ENCODE results near the gene BACH2.

BACH2 gene

DNA sequence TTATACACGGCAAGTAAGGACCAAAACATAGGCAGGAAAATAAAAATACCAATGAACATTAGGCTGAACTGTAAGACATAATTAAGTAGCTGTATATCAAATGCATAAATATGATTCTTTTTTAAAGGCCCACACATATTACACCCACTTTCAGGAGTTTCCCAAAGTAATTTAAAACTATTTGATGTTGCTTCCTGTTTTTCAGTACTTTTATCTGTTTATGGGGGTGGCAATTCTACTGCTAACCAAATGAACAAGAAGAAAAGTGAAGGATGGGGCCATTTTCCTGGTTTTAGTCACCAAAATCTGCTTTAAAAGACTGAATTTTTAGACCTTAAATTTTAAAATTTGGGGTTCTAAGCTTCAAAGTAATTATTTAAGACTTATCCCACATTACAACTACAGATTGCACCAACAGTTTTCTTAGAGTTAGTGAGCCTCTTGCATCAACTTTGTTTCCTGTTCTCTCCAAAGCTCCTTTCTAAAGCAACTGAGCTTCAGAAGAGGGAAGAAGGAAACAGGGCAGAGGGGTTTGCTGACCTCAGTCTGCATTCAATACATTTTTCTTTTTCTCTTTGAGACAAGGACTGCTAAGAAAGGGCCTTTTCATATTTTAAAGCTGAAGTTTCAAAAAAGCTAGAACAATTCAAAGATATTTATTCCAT is 191.0 kb downstream of the BACH2 start:
- WGBS, 2 experiments (ENCODE audit: insufficient coverage in 2 of 2): no CpG with 5 or more reads among the region's 1 CpG
- Histone ChIP-seq H3K4me1 (ENCODE audit: control insufficient read depth, insufficient read depth, low read length, poor library complexity, severe bottlenecking) (no peaks in the 10 kb centered on the region), H3K27ac (ENCODE audit: low read depth, low read length, severe bottlenecking) (no peak overlapping the region), H3K9me3 (ENCODE audit: control insufficient read depth, low read length) (no peaks in the 10 kb centered on the region), H3K4me3 (ENCODE audit: extremely low read depth, insufficient read depth, low read length, poor library complexity, severe bottlenecking) (no peak overlapping the region), H3K36me3 (ENCODE audit: control insufficient read depth, insufficient read depth, low read length) (no peaks in the 10 kb centered on the region)

DNA sequence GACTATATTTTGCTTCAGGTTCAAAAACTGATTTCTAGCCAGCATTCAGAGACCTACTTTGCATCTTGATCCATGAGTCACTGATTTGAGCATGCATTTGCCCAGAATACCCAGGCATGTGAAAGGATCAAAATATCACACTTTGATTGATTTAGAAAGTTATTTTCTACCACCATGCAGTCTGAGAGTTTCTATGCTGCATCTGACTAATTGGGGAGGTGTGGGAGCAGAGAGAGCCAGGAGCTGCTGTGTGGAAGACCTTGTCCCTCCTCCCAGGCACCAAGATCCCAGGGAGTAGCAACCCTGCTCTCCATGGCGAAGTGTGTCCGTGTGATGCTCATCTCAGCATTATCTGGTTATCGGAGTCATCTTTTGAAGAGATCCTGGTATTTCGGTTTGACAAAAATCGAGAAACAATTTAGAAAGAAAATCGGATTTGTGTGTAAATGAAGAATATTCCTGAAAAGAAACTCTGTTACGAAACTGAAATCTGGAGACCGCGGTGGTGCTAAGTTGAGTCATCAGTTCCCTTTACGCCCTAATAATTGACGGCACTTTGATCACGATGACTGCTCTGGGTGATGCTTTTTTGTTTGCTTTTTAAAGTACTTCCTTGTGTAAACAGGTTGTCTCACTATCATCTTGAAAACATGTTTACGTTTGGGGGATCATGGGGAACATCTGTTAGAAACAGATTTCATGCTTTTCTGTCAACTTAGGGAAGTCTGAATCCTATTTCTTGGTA is 193.4 kb downstream of the BACH2 start:
- Histone ChIP-seq H3K36me3 (ENCODE audit: control insufficient read depth, insufficient read depth, low read length) (no peaks in the 10 kb centered on the region), H3K9me3 (ENCODE audit: control insufficient read depth, low read length) (no peaks in the 10 kb centered on the region), H3K27ac (ENCODE audit: low read depth, low read length, severe bottlenecking) (peak overlapping the region; percentile 1), H3K4me3 (ENCODE audit: extremely low read depth, insufficient read depth, low read length, poor library complexity, severe bottlenecking) (no peak overlapping the region), H3K4me1 (ENCODE audit: control insufficient read depth, insufficient read depth, low read length, poor library complexity, severe bottlenecking) (peaks cover 3% of the 10 kb centered on the region)
- WGBS, 2 experiments (ENCODE audit: insufficient coverage in 2 of 2): 83 to 89% methylated on average over 11 to 12 of the region's 13 CpGs

DNA sequence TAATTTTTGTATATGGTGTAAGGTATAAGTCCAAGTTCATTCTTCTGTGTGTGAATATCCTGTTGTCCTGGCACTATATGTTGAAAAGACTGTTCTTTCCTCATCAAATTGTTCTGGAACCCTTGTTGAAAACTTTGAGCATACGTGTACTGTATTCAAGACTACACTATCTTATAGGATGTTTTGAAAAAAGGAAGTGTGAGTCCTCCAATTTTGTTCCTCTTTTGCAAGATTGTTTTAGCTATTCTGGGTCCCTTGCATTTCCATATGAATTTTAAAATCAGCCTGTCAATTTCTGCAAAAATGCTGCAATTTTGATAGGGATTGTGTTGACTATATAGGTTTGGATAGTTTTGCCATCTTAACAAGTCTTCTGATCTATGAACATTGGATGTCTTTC is 195.2 kb downstream of the BACH2 start:
- H3K36me3 ChIP-seq (ENCODE audit: control insufficient read depth, insufficient read depth, low read length): no peaks in the 10 kb centered on the region
- WGBS, 2 experiments (ENCODE audit: insufficient coverage in 2 of 2): no CpG with 5 or more reads among the region's 1 CpG
- H3K27ac ChIP-seq (ENCODE audit: low read depth, low read length, severe bottlenecking): no peak overlapping the region
- H3K4me3 ChIP-seq (ENCODE audit: extremely low read depth, insufficient read depth, low read length, poor library complexity, severe bottlenecking): no peak overlapping the region
- H3K4me1 ChIP-seq (ENCODE audit: control insufficient read depth, insufficient read depth, low read length, poor library complexity, severe bottlenecking): peaks cover 7% of the 10 kb centered on the region
- H3K9me3 ChIP-seq (ENCODE audit: control insufficient read depth, low read length): no peaks in the 10 kb centered on the region

DNA sequence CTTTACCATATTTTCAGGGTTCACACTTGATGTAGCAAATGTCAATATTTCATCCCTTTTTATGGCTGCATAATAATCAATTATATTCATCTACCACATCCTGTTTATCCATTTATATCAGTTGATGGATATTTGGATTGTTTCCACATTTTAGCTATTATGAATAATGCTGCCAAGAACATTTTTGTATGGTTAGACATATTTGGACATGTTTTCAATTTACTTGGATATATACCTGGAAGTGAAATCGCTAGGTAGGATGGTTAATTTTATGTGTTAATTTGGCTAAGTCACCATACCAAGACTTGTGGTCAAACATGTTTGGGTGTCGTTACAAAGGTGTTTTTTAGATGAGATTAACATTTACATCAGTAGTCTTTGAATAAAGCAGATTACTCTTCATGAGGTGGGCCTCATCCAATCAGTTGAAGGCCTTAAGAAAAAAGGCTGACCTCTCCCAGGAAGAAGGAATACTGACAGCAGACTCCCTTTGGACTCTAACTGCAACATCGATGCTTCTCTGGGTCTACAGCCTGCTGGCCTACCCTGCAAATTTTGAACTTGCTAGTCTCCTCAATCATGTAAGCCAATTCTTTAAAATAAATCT is 196.5 kb downstream of the BACH2 start:
- H3K36me3 ChIP-seq (ENCODE audit: control insufficient read depth, insufficient read depth, low read length): no peaks in the 10 kb centered on the region
- no peak overlapping the region for H3K4me3 ChIP-seq (ENCODE audit: extremely low read depth, insufficient read depth, low read length, poor library complexity, severe bottlenecking)
- 92 to 100% methylated on average over 2 of the region's 3 CpGs for WGBS, 2 experiments (ENCODE audit: insufficient coverage in 2 of 2)
- no peak overlapping the region for H3K27ac ChIP-seq (ENCODE audit: low read depth, low read length, severe bottlenecking)
- H3K4me1 ChIP-seq (ENCODE audit: control insufficient read depth, insufficient read depth, low read length, poor library complexity, severe bottlenecking): peaks cover 7% of the 10 kb centered on the region
- H3K9me3 ChIP-seq (ENCODE audit: control insufficient read depth, low read length): no peaks in the 10 kb centered on the region

DNA sequence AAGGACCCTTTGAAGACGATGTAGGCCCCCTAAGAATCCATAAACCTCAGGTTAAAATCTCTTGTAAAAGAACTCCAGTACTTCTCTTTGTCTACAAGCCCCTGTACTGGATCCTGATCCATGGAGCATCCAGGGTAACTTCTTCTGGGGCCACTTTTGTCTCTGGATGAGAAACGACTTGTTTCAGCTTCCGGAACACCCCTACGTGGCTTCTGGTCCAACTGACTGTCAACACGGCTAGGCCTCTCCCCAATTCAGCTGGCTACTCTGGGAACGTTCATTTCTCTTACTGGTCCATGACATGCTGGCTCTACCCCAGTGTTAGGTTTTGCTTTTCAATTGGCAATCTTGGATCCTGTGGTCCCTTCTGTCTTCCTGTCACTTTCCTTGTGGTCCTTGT is 198.0 kb downstream of the BACH2 start:
- no peaks in the 10 kb centered on the region for H3K9me3 ChIP-seq (ENCODE audit: control insufficient read depth, low read length)
- H3K27ac ChIP-seq (ENCODE audit: low read depth, low read length, severe bottlenecking): peak overlapping the region; percentile 41
- H3K4me1 ChIP-seq (ENCODE audit: control insufficient read depth, insufficient read depth, low read length, poor library complexity, severe bottlenecking): peaks cover 7% of the 10 kb centered on the region
- H3K4me3 ChIP-seq (ENCODE audit: extremely low read depth, insufficient read depth, low read length, poor library complexity, severe bottlenecking): no peak overlapping the region
- WGBS, 2 experiments (ENCODE audit: insufficient coverage in 2 of 2): 82 to 90% methylated on average over 6 of the region's 6 CpGs
- no peaks in the 10 kb centered on the region for H3K36me3 ChIP-seq (ENCODE audit: control insufficient read depth, insufficient read depth, low read length)

DNA sequence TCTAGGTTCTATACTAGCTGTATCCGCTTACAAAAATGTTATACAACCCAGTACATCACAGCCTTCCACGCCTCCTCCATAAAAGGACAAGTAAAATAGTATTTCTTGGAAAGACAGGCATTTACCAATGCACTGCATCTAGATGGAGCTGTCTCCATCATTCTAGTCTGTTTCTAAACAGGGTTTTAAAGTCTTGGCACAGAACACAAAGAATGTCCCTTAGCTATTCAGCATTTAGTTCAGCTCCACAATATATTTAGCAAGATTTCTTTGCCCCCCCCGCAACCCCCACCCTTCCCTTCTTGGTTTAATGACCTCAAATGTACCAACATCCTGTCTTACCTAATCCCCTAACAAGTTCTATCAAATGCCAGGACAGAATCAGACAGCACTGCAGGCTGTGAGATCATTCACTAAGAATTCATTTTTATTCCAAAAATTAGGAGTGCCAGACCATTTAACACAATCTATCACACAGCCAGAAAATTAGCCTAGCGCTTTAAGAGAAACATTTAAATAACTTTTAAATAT is 198.6 kb downstream of the BACH2 start:
- no peaks in the 10 kb centered on the region for H3K36me3 ChIP-seq (ENCODE audit: control insufficient read depth, insufficient read depth, low read length)
- WGBS, 2 experiments (ENCODE audit: insufficient coverage in 2 of 2): 83 to 100% methylated on average over 1 to 2 of the region's 4 CpGs
- H3K27ac ChIP-seq (ENCODE audit: low read depth, low read length, severe bottlenecking): peak overlapping the region; percentile 41
- no peak overlapping the region for H3K4me3 ChIP-seq (ENCODE audit: extremely low read depth, insufficient read depth, low read length, poor library complexity, severe bottlenecking)
- H3K9me3 ChIP-seq (ENCODE audit: control insufficient read depth, low read length): no peaks in the 10 kb centered on the region
- H3K4me1 ChIP-seq (ENCODE audit: control insufficient read depth, insufficient read depth, low read length, poor library complexity, severe bottlenecking): peaks cover 7% of the 10 kb centered on the region

DNA sequence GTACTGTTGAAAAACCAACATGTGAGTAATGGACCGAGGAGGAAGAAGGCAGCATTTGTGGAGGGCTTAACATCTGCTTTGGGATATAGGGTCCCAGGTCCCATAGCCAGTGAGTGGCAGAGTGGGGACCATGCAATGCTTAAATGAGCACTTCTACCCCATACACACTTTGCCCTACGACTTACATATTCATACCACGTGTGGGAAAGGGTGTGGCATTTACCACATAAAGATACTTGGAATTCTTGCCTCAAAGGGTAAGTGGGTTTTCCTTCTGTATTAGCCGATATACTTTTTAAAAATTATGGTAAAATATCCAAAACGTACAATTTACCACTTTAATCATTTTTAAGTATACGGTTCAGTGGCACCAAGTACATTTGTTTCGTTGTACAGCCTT is 199.3 kb downstream of the BACH2 start:
- H3K36me3 ChIP-seq (ENCODE audit: control insufficient read depth, insufficient read depth, low read length): no peaks in the 10 kb centered on the region
- H3K27ac ChIP-seq (ENCODE audit: low read depth, low read length, severe bottlenecking): no peak overlapping the region
- H3K4me3 ChIP-seq (ENCODE audit: extremely low read depth, insufficient read depth, low read length, poor library complexity, severe bottlenecking): no peak overlapping the region
- H3K9me3 ChIP-seq (ENCODE audit: control insufficient read depth, low read length): no peaks in the 10 kb centered on the region
- 100% methylated on average over 1 of the region's 7 CpGs for WGBS, 2 experiments (ENCODE audit: insufficient coverage in 2 of 2)
- H3K4me1 ChIP-seq (ENCODE audit: control insufficient read depth, insufficient read depth, low read length, poor library complexity, severe bottlenecking): peaks cover 7% of the 10 kb centered on the region

DNA sequence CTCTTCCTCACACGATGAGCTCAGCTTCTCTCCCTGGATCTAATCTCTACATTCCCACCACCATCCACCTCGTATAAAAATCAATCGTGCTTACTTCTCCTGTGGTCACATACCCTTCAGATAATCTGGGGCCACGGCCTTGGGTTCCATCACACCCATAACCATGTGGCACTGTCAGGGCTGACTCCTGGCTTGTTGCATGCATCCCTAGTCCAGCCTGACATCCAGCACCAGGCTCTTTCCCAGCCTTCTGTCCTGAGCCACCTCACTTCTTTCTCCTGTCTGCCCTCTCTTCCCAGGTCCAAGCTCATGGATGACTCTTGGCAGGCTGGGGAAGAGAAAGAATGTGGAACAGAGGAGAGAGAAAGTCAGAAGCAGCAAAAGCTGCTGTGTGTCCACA is 199.8 kb downstream of the BACH2 start:
- WGBS, 2 experiments (ENCODE audit: insufficient coverage in 2 of 2): 86 to 98% methylated on average over 2 to 4 of the region's 4 CpGs
- peaks cover 7% of the 10 kb centered on the region for H3K4me1 ChIP-seq (ENCODE audit: control insufficient read depth, insufficient read depth, low read length, poor library complexity, severe bottlenecking)
- H3K4me3 ChIP-seq (ENCODE audit: extremely low read depth, insufficient read depth, low read length, poor library complexity, severe bottlenecking): no peak overlapping the region
- H3K9me3 ChIP-seq (ENCODE audit: control insufficient read depth, low read length): no peaks in the 10 kb centered on the region
- no peaks in the 10 kb centered on the region for H3K36me3 ChIP-seq (ENCODE audit: control insufficient read depth, insufficient read depth, low read length)
- no peak overlapping the region for H3K27ac ChIP-seq (ENCODE audit: low read depth, low read length, severe bottlenecking)

DNA sequence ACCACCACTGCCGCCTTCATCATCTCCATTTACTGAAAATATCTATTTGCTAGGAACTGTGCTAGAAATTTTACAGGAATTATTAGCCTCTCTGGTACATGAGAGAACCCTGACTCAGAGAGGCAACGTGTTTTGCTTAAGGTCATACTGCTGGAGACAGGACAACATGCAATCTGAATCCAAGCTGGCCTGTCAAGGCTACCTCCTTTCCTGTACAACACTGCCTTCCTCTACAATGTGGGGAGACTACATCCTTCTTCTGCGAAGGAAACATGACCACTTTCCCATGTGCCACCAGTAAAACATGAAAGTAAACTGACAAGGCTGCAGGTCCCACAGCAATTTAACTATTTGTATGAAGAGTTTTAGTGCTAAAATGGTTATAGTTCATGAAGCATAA is 200.9 kb downstream of the BACH2 start:
- H3K4me3 ChIP-seq (ENCODE audit: extremely low read depth, insufficient read depth, low read length, poor library complexity, severe bottlenecking): no peak overlapping the region
- 82 to 93% methylated on average over 1 to 2 of the region's 3 CpGs for WGBS, 2 experiments (ENCODE audit: insufficient coverage in 2 of 2)
- no peak overlapping the region for H3K27ac ChIP-seq (ENCODE audit: low read depth, low read length, severe bottlenecking)
- H3K9me3 ChIP-seq (ENCODE audit: control insufficient read depth, low read length): no peaks in the 10 kb centered on the region
- no peaks in the 10 kb centered on the region for H3K36me3 ChIP-seq (ENCODE audit: control insufficient read depth, insufficient read depth, low read length)
- H3K4me1 ChIP-seq (ENCODE audit: control insufficient read depth, insufficient read depth, low read length, poor library complexity, severe bottlenecking): peaks cover 7% of the 10 kb centered on the region

DNA sequence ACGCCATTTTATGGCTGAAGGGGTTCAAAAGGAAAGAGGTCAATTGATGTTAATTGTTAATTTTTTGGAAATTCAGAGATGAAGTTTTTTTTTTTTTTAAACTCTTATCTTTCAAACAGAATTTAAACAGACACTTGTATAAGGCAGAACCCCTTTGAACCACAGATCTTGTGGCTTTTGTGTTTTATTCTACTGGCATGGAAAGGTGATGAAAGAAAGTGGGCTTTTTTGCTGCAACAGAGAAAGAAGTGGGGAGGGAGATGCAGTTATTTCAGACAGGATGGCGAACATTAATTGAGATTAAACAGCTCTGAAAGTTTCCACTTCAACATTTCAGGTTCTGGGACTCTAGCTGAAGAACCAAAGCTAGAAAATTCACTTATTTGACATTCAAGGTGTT is 201.5 kb downstream of the BACH2 start:
- H3K4me1 ChIP-seq (ENCODE audit: control insufficient read depth, insufficient read depth, low read length, poor library complexity, severe bottlenecking): peaks cover 7% of the 10 kb centered on the region
- H3K27ac ChIP-seq (ENCODE audit: low read depth, low read length, severe bottlenecking): no peak overlapping the region
- H3K9me3 ChIP-seq (ENCODE audit: control insufficient read depth, low read length): no peaks in the 10 kb centered on the region
- H3K36me3 ChIP-seq (ENCODE audit: control insufficient read depth, insufficient read depth, low read length): no peaks in the 10 kb centered on the region
- H3K4me3 ChIP-seq (ENCODE audit: extremely low read depth, insufficient read depth, low read length, poor library complexity, severe bottlenecking): no peak overlapping the region
- WGBS, 2 experiments (ENCODE audit: insufficient coverage in 2 of 2): 80 to 100% methylated on average over 1 of the region's 2 CpGs

Data from mesodermal cell (in vitro differentiated cells).